Trophoblast cell (in vitro differentiated cells and primary cell): ENCODE measurements around the gene OR10V1.

Source experiments
- DNase-seq, 2 donors: peaks; one replicate each; pipeline ENCODE4 v3.0.0-alpha.2; 2016
- H2AFZ ChIP-seq: 2 replicates; pipeline ENCODE4 v1.6.1; 2013; ENCODE audit warnings: low read length, moderate library complexity, mild to moderate bottlenecking; ENCODE audit not compliant: insufficient read depth, poor library complexity
- H2AK5ac ChIP-seq: 2 replicates; pipeline ENCODE4 v1.6.1; 2013; ENCODE audit warnings: mild to moderate bottlenecking, low read length
- H2BK120ac ChIP-seq: 2 replicates; pipeline ENCODE4 v1.6.1; 2013; ENCODE audit warnings: low read length, mild to moderate bottlenecking, moderate library complexity; ENCODE audit not compliant: insufficient read depth, poor library complexity
- H2BK12ac ChIP-seq: 2 replicates; pipeline ENCODE4 v1.6.1; 2013; ENCODE audit warnings: mild to moderate bottlenecking, low read length, moderate library complexity
- H2BK5ac ChIP-seq: 2 replicates; pipeline ENCODE4 v1.6.1; 2013; ENCODE audit warnings: low read length, low read depth, moderate library complexity, mild to moderate bottlenecking; ENCODE audit not compliant: poor library complexity
- H3K14ac ChIP-seq: 2 replicates; pipeline ENCODE4 v1.6.1; 2013; ENCODE audit warnings: mild to moderate bottlenecking, low read length
- H3K18ac ChIP-seq: 2 replicates; pipeline ENCODE4 v1.6.1; 2013; ENCODE audit warnings: mild to moderate bottlenecking, low read length
- H3K23ac ChIP-seq: 2 replicates; pipeline ENCODE4 v1.6.1; 2013; ENCODE audit warnings: low read length
- H3K27ac ChIP-seq: 2 replicates; pipeline ENCODE4 v1.5.1; 2013; ENCODE audit warnings: low read depth, mild to moderate bottlenecking, inconsistent platforms, low read length, moderate library complexity
- H3K27me3 ChIP-seq: 2 replicates; pipeline ENCODE4 v1.6.1; 2013; ENCODE audit warnings: inconsistent platforms, mild to moderate bottlenecking, low read length, moderate library complexity; ENCODE audit not compliant: insufficient read depth
- H3K36me3 ChIP-seq, 2 experiments: 1 replicate in 1 of 2; 2 replicates in 1 of 2; pipeline ENCODE4 v1.6.1; 2013; ENCODE audit warnings: low read length in 2 of 2, mild to moderate bottlenecking in 2 of 2, moderate library complexity in 1 of 2; ENCODE audit not compliant: insufficient read depth in 2 of 2, control insufficient read depth in 1 of 2
- H3K4ac ChIP-seq: 2 replicates; pipeline ENCODE4 v1.6.1; 2013; ENCODE audit warnings: low read depth, mild to moderate bottlenecking, low read length, moderate library complexity
- H3K4me1 ChIP-seq, 2 experiments: 1 replicate in 1 of 2; 2 replicates in 1 of 2; pipeline ENCODE4 v1.6.1; 2013; ENCODE audit warnings: low read length in 2 of 2, mild to moderate bottlenecking in 2 of 2, moderate library complexity in 1 of 2; ENCODE audit not compliant: insufficient read depth in 2 of 2, control insufficient read depth in 1 of 2
- H3K4me2 ChIP-seq: 2 replicates; pipeline ENCODE4 v1.6.1; 2013; ENCODE audit warnings: inconsistent platforms, mild to moderate bottlenecking, low read length, moderate library complexity
- H3K4me3 ChIP-seq: 2 replicates; pipeline ENCODE4 v1.5.1; 2013; ENCODE audit warnings: mild to moderate bottlenecking, low read depth, low read length, inconsistent platforms
- H3K79me1 ChIP-seq: one replicate; pipeline ENCODE4 v1.6.1; 2013; ENCODE audit warnings: low read length
- H3K79me2 ChIP-seq: 2 replicates; pipeline ENCODE4 v1.6.1; 2013; ENCODE audit warnings: low read length, mild to moderate bottlenecking; ENCODE audit not compliant: control insufficient read depth, insufficient read depth, poor library complexity
- H3K9ac ChIP-seq: 2 replicates; pipeline ENCODE4 v1.6.1; 2013; ENCODE audit warnings: mild to moderate bottlenecking, low read length
- H3K9me3 ChIP-seq: 2 replicates; pipeline ENCODE4 v1.6.1; 2013; ENCODE audit warnings: low read depth, mild to moderate bottlenecking, control low read depth, inconsistent platforms, low read length; ENCODE audit not compliant: insufficient read depth
- H4K12ac ChIP-seq: 2 replicates; pipeline ENCODE4 v1.6.1; 2013; ENCODE audit warnings: low read depth, mild to moderate bottlenecking, low read length, moderate library complexity
- H4K8ac ChIP-seq: 2 replicates; pipeline ENCODE4 v1.6.1; 2013; ENCODE audit warnings: low read depth, mild to moderate bottlenecking, low read length, moderate library complexity
- H4K91ac ChIP-seq: one replicate; pipeline ENCODE4 v1.6.1; 2013; ENCODE audit warnings: low read depth, mild to moderate bottlenecking, low read length, moderate library complexity
- WGBS: extraction: QIAGEN DNeasy Blood & Tissue Kit; methylation state at CpG from one replicate; pipeline ENCODE4 v1.1.7; 2013; ENCODE audit warnings: missing lambda C conversion rate; ENCODE audit not compliant: insufficient read length, insufficient coverage; ENCODE audit errors: extremely low coverage; 5-methylcytosine and 5-hydroxymethylcytosine counted together

Gene OR10V1

DNA sequence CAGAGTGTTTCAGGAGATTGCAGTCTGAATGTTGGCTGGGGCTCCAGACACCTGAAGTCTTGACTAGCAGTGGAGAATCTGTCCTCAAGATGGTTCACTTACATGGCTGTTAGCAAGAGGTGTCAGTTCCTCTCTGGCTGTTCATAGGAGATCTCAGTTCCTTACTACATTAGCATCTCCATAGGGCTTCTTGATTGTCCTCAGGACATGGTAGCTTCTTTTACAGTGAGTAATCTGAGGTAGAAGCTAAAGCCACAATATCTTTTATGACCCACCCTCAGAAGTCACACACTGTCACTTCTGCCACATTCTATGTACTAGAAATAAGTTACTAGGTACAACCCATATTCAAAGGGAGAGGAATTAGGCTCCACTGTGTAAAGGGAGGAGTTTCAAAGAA lies 34.3 kb downstream of the OR10V1 start:
- no peak overlapping the region for H2BK12ac ChIP-seq
- no peak overlapping the region for H2AK5ac ChIP-seq
- no peak overlapping the region for H3K14ac ChIP-seq
- no peak overlapping the region for H3K4me2 ChIP-seq
- no peak overlapping the region for H3K9ac ChIP-seq
- H3K36me3 ChIP-seq: no peaks in the 10 kb centered on the region
- H4K91ac ChIP-seq: no peak overlapping the region
- no peaks in the 10 kb centered on the region for H3K79me2 ChIP-seq
- DNase-seq: no peak
- no peaks in the 10 kb centered on the region for H3K79me1 ChIP-seq
- H2BK5ac ChIP-seq: no peak overlapping the region
- H3K9me3 ChIP-seq: no peaks in the 10 kb centered on the region
- no peak overlapping the region for H3K27ac ChIP-seq
- H3K4me1 ChIP-seq: no peaks in the 10 kb centered on the region
- no peak overlapping the region for H4K8ac ChIP-seq
- no peak overlapping the region for H2AFZ ChIP-seq
- H3K23ac ChIP-seq: no peak overlapping the region
- H3K18ac ChIP-seq: no peak overlapping the region
- no peak overlapping the region for H3K4ac ChIP-seq
- no peak overlapping the region for H2BK120ac ChIP-seq
- H3K27me3 ChIP-seq: no peaks in the 10 kb centered on the region
- no peak overlapping the region for H4K12ac ChIP-seq
- no peak overlapping the region for H3K4me3 ChIP-seq

DNA sequence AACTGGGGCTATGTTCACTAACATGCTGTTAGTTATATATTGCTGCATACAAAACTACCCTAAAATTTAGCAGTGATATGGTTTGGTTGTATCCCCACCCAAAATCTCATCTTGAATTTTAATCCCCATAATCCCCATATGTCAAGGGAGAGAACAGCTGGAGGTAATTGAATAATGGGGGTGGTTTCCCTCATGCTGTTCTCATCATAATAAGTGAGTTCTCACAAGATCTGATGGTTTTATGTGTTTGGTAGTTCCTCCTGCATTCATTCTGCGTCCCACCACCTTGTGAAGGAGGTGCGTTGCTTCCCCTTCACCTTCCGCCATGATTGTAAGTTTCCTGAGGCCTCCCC lies 34.9 kb downstream of the OR10V1 start:
- no peak overlapping the region for H3K4me2 ChIP-seq
- H2AK5ac ChIP-seq: no peak overlapping the region
- H3K9ac ChIP-seq: no peak overlapping the region
- H2BK12ac ChIP-seq: no peak overlapping the region
- H3K9me3 ChIP-seq: no peaks in the 10 kb centered on the region
- H3K36me3 ChIP-seq: no peaks in the 10 kb centered on the region
- WGBS: no CpG with 5 or more reads among the region's 3 CpGs
- no peaks in the 10 kb centered on the region for H3K27me3 ChIP-seq
- H3K23ac ChIP-seq: no peak overlapping the region
- no peak overlapping the region for H2BK5ac ChIP-seq
- no peak overlapping the region for H4K91ac ChIP-seq
- no peaks in the 10 kb centered on the region for H3K79me1 ChIP-seq
- H2AFZ ChIP-seq: no peak overlapping the region
- H3K18ac ChIP-seq: no peak overlapping the region
- H4K12ac ChIP-seq: no peak overlapping the region
- H3K4me3 ChIP-seq: no peak overlapping the region
- no peak overlapping the region for H3K27ac ChIP-seq
- no peak for DNase-seq
- no peak overlapping the region for H2BK120ac ChIP-seq
- no peaks in the 10 kb centered on the region for H3K79me2 ChIP-seq
- H4K8ac ChIP-seq: no peak overlapping the region
- H3K14ac ChIP-seq: no peak overlapping the region
- H3K4ac ChIP-seq: no peak overlapping the region
- H3K4me1 ChIP-seq: no peaks in the 10 kb centered on the region

DNA sequence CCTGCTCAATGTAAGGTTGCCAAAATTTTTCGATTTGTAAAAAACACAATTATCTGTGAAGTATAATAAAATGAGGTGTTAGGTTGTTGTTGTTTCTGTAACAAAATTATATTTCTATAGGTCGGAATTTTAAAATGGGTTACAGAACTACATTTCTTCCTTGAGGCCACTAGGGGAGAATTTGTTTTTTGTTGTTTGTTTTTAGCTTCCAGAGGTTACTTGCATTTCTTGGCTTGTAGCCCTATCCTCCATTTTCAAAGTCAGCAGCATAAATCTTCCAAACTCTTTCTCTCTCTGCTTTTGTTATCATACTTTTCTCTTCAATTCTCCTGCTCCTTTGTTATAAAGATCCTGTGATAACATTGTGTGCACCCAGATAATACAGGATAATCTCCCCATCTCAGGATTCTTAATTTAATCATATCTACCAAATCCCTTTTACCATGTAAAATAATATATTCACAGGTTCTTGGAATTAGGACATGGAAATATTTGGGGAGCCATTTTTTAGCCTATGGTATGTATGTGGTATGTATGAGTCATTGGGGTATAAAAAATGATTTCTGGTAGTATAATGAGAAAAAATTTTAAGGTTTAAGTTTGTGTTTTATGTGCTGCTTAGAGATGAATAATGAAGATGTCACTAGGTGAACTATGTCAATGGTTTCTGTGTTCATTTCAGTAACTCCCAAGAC lies 35.4 kb downstream of the OR10V1 start:
- H3K4me3 ChIP-seq: no peak overlapping the region
- H2AFZ ChIP-seq: no peak overlapping the region
- no peak overlapping the region for H3K9ac ChIP-seq
- H3K79me1 ChIP-seq: no peaks in the 10 kb centered on the region
- no peak overlapping the region for H3K4me2 ChIP-seq
- DNase-seq: no peak
- H3K23ac ChIP-seq: no peak overlapping the region
- H3K4me1 ChIP-seq: no peaks in the 10 kb centered on the region
- no peaks in the 10 kb centered on the region for H3K79me2 ChIP-seq
- no peak overlapping the region for H2BK120ac ChIP-seq
- H3K4ac ChIP-seq: no peak overlapping the region
- H3K27me3 ChIP-seq: no peaks in the 10 kb centered on the region
- H3K27ac ChIP-seq: no peak overlapping the region
- no peak overlapping the region for H4K8ac ChIP-seq
- no CpG with 5 or more reads among the region's 2 CpGs for WGBS
- no peak overlapping the region for H3K14ac ChIP-seq
- no peak overlapping the region for H3K18ac ChIP-seq
- H2BK5ac ChIP-seq: no peak overlapping the region
- no peaks in the 10 kb centered on the region for H3K9me3 ChIP-seq
- H3K36me3 ChIP-seq: no peaks in the 10 kb centered on the region
- H4K12ac ChIP-seq: no peak overlapping the region
- no peak overlapping the region for H2BK12ac ChIP-seq
- H2AK5ac ChIP-seq: no peak overlapping the region
- no peak overlapping the region for H4K91ac ChIP-seq

GRCh38 chr11:59676205-59676604 lies 37.4 kb downstream of the OR10V1 start:
- H3K9ac ChIP-seq: no peak overlapping the region
- H3K27me3 ChIP-seq: no peaks in the 10 kb centered on the region
- no peak for DNase-seq
- H4K12ac ChIP-seq: no peak overlapping the region
- H3K23ac ChIP-seq: no peak overlapping the region
- H3K4me2 ChIP-seq: no peak overlapping the region
- H3K27ac ChIP-seq: no peak overlapping the region
- no peak overlapping the region for H3K14ac ChIP-seq
- H2BK12ac ChIP-seq: no peak overlapping the region
- H3K4me1 ChIP-seq: no peaks in the 10 kb centered on the region
- H2AK5ac ChIP-seq: no peak overlapping the region
- no peak overlapping the region for H3K4me3 ChIP-seq
- no peak overlapping the region for H2BK5ac ChIP-seq
- no peaks in the 10 kb centered on the region for H3K9me3 ChIP-seq
- H3K36me3 ChIP-seq: no peaks in the 10 kb centered on the region
- no CpG with 5 or more reads among the region's 8 CpGs for WGBS
- H2AFZ ChIP-seq: no peak overlapping the region
- H3K79me1 ChIP-seq: no peaks in the 10 kb centered on the region
- H3K4ac ChIP-seq: no peak overlapping the region
- no peak overlapping the region for H4K8ac ChIP-seq
- no peak overlapping the region for H3K18ac ChIP-seq
- H2BK120ac ChIP-seq: no peak overlapping the region
- no peak overlapping the region for H4K91ac ChIP-seq
- no peaks in the 10 kb centered on the region for H3K79me2 ChIP-seq
